ENCODE data around the gene MRPS6.

DNA sequence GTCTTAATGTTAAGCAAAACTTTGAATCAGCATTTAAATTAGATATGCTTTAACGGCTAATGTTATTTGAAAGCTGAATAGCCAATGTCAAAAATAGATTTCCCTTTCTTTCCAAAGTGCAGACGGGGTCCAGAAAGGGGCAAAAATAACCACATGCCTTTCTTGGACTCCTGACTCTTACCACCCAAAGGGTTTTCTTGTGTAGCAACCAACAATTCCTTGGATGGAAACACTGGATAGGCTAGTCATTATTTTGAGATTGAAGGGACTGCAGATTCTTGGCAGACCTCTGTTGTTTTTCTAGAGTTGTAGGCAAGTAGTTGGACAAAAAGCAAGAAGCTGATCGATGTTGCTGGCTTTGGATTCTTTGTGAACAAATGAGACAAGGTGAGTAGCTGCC lies 107.0 kb downstream of the MRPS6 start:
- TF ChIP-seq, protein P1, sequence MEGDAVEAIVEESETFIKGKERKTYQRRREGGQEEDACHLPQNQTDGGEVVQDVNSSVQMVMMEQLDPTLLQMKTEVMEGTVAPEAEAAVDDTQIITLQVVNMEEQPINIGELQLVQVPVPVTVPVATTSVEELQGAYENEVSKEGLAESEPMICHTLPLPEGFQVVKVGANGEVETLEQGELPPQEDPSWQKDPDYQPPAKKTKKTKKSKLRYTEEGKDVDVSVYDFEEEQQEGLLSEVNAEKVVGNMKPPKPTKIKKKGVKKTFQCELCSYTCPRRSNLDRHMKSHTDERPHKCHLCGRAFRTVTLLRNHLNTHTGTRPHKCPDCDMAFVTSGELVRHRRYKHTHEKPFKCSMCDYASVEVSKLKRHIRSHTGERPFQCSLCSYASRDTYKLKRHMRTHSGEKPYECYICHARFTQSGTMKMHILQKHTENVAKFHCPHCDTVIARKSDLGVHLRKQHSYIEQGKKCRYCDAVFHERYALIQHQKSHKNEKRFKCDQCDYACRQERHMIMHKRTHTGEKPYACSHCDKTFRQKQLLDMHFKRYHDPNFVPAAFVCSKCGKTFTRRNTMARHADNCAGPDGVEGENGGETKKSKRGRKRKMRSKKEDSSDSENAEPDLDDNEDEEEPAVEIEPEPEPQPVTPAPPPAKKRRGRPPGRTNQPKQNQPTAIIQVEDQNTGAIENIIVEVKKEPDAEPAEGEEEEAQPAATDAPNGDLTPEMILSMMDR (IDR thresholded peaks at IDR 0.05 in 4 of 5, conservative IDR thresholded peaks at IDR 0.05 in 1 of 5), result no peak
- TF ChIP-seq POLR2A (IDR thresholded peaks at IDR 0.05), result no peak

Measured in gastrocnemius medialis (tissue), 4 donors.